Hepatocyte (in vitro differentiated cells): ENCODE data around the gene TFB2M.
"Not testable (repeated sequence)": the region's sequence is repeated elsewhere in the genome, so short reads cannot be mapped to it uniquely, and the experiment has no call there.

Experiments
- CTCF ChIP-seq: fragments of 200-600 bp; sonication (generic); IDR thresholded peaks from 2 replicates; pipeline ENCODE4 v1.5.1; 2016; ENCODE audit warnings: antibody characterized with exemption, mild to moderate bottlenecking; ENCODE audit not compliant: poor library complexity
- EZH2 ChIP-seq: fragments of 200-600 bp; sonication (generic); IDR thresholded peaks from 2 replicates; pipeline ENCODE4 v1.6.1; 2016; ENCODE audit warnings: antibody characterized with exemption, mild to moderate bottlenecking, borderline replicate concordance

DNA sequence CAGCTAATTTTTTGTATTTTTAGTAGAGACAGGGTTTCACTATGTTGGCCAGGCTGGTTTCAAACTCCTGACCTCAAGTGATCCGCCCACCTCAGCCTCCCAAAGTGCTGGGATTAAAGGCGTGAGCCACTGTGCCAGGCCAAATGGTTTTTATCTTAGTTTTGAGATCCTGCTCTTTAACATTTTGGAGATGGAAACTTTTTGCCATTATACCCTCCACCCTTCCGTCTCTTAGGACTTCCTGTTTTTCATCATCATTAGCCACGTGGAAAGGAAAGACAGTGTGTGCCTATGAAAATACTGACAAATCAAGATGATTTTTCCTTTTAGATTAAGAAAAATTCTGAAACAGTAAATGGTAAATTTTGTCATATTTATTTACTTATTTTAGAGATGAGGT lies 5.2 kb upstream of the TFB2M start:
- not testable (repeated sequence) for TF ChIP-seq CTCF, EZH2
